Lower leg skin (tissue), 3 donors: ENCODE results near the gene PPP6R3.
"Not testable (repeated sequence)": the region's sequence is repeated elsewhere in the genome, so short reads cannot be mapped to it uniquely, and the experiment has no call there.

ENCODE experiments used
- POLR2A ChIP-seq, 2 donors: fragments of 450-650 bp; IDR thresholded peaks; one replicate each; pipeline ENCODE4 v1.6.1; 2016 to 2017; ENCODE audit warnings: antibody characterized with exemption in 2 of 2, mild to moderate bottlenecking in 1 of 2, moderate library complexity in 1 of 2
- TF ChIP-seq, protein P1 (sequence below), 3 donors: fragments of 450-650 bp; IDR thresholded peaks; one replicate each; pipeline ENCODE4 v1.5.1; 2016; ENCODE audit warnings: antibody characterized with exemption in 3 of 3, mild to moderate bottlenecking in 3 of 3, moderate library complexity in 2 of 3

DNA sequence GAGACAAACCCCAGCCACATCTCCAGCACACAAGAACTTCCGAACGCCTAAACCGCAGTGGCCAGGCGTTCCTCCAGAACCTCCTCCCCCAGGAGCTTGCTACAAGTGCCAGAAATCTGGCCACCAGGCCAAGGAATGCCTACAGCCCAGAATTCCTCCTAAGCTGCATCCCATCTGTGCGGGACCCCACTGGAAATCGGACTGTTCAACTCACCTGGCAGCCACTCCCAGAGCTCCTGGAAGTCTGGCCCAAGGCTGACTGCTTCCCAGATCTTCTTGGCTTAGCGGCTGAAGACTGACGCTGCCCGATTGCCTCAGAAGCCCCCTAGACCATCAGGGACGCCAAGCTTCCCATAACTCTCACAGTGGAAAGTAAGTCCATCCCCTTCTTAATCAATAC is 175.3 kb downstream of the PPP6R3 start:
- TF ChIP-seq, protein P1, sequence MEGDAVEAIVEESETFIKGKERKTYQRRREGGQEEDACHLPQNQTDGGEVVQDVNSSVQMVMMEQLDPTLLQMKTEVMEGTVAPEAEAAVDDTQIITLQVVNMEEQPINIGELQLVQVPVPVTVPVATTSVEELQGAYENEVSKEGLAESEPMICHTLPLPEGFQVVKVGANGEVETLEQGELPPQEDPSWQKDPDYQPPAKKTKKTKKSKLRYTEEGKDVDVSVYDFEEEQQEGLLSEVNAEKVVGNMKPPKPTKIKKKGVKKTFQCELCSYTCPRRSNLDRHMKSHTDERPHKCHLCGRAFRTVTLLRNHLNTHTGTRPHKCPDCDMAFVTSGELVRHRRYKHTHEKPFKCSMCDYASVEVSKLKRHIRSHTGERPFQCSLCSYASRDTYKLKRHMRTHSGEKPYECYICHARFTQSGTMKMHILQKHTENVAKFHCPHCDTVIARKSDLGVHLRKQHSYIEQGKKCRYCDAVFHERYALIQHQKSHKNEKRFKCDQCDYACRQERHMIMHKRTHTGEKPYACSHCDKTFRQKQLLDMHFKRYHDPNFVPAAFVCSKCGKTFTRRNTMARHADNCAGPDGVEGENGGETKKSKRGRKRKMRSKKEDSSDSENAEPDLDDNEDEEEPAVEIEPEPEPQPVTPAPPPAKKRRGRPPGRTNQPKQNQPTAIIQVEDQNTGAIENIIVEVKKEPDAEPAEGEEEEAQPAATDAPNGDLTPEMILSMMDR (IDR thresholded peaks at IDR 0.05) = not testable (repeated sequence)
- TF ChIP-seq POLR2A (IDR thresholded peaks at IDR 0.05) = not testable (repeated sequence)
